Smooth muscle cell (in vitro differentiated cells): ENCODE measurements around the gene NEK2. TPM values are rescaled to one million over a fixed set of nuclear protein-coding genes. Genes with fewer than 3 reads are reported as not detected.
A peak's percentile ranks its signal among the peaks of the same experiment; 100 is the strongest.

Experiments
- DNase-seq: peaks from one replicate; lab custom pipeline; 2025; ENCODE audit not compliant: unreplicated experiment; lab: John Stamatoyannopoulos, UW
- H2AFZ ChIP-seq: fragments of 200-600 bp; sonication (generic); 2 replicates; pipeline ENCODE4 v1.6.0; 2016; ENCODE audit warnings: antibody characterized with exemption, low read depth, mild to moderate bottlenecking
- H3F3A ChIP-seq: fragments of 200-600 bp; sonication (generic); 2 replicates; pipeline ENCODE4 v1.6.0; 2017; ENCODE audit warnings: antibody characterized with exemption, low read depth
- H3K27ac ChIP-seq: fragments of 200-600 bp; sonication (generic); 2 replicates; pipeline ENCODE4 v1.5.1; 2016; ENCODE audit warnings: low read depth, mild to moderate bottlenecking
- H3K27me3 ChIP-seq: fragments of 200-600 bp; sonication (generic); 2 replicates; pipeline ENCODE4 v1.6.1; 2016; ENCODE audit warnings: low read depth, mild to moderate bottlenecking
- H3K36me3 ChIP-seq: fragments of 200-600 bp; sonication (generic); 2 replicates; pipeline ENCODE4 v1.5.1; 2016; ENCODE audit warnings: low read depth
- H3K4me1 ChIP-seq: fragments of 200-600 bp; sonication (generic); 2 replicates; pipeline ENCODE4 v1.5.1; 2016; ENCODE audit warnings: low read depth
- H3K4me2 ChIP-seq: fragments of 200-600 bp; sonication (generic); 2 replicates; pipeline ENCODE4 v1.6.0; 2016; ENCODE audit warnings: mild to moderate bottlenecking
- H3K4me3 ChIP-seq: fragments of 200-600 bp; sonication (generic); 2 replicates; pipeline ENCODE4 v1.5.1; 2016; ENCODE audit warnings: mild to moderate bottlenecking
- H3K79me2 ChIP-seq: fragments of 200-600 bp; sonication (generic); 2 replicates; pipeline ENCODE4 v1.6.0; 2016; ENCODE audit warnings: low read depth, mild to moderate bottlenecking
- H3K9ac ChIP-seq: fragments of 200-600 bp; sonication (generic); 2 replicates; pipeline ENCODE4 v1.6.0; 2016; ENCODE audit warnings: low read depth
- H3K9me3 ChIP-seq: fragments of 200-600 bp; sonication (generic); replicated peaks from 2 replicates; pipeline ENCODE4 v1.5.1; 2016; ENCODE audit warnings: low read depth
- H4K20me1 ChIP-seq: fragments of 200-600 bp; sonication (generic); 2 replicates; pipeline ENCODE4 v1.6.0; 2016; ENCODE audit warnings: low read depth
- CTCF ChIP-seq: fragments of 200-600 bp; sonication (generic); IDR thresholded peaks from 2 replicates; pipeline ENCODE4 v1.5.1; 2017; ENCODE audit warnings: borderline replicate concordance, mild to moderate bottlenecking, antibody characterized with exemption; ENCODE audit not compliant: insufficient read depth, poor library complexity, severe bottlenecking
- WGBS: methylation state at CpG from one replicate; pipeline ENCODE4 v1.1.7; 2016; ENCODE audit warnings: low lambda C conversion rate; 5-methylcytosine and 5-hydroxymethylcytosine counted together
- polyA plus RNA-seq: library from polyadenylated mRNA; unstranded; fragments of >200 nt; fragmentation: Nextera tagmentation; extraction: Ambion mirVana; gene quantifications from 2 replicates; pipeline ENCODE4 v1.2.1, GENCODE V29; 2016
- total RNA-seq: library from RNA; depleted of rRNA; stranded (reverse); fragments of >200 nt; gene quantifications from 2 replicates; pipeline ENCODE4 v1.2.3, GENCODE V29; 2014

Gene NEK2
- total and polyA plus RNA-seq, 2 experiments from 2014 or later: 7.2 to 12.6 TPM

DNA sequence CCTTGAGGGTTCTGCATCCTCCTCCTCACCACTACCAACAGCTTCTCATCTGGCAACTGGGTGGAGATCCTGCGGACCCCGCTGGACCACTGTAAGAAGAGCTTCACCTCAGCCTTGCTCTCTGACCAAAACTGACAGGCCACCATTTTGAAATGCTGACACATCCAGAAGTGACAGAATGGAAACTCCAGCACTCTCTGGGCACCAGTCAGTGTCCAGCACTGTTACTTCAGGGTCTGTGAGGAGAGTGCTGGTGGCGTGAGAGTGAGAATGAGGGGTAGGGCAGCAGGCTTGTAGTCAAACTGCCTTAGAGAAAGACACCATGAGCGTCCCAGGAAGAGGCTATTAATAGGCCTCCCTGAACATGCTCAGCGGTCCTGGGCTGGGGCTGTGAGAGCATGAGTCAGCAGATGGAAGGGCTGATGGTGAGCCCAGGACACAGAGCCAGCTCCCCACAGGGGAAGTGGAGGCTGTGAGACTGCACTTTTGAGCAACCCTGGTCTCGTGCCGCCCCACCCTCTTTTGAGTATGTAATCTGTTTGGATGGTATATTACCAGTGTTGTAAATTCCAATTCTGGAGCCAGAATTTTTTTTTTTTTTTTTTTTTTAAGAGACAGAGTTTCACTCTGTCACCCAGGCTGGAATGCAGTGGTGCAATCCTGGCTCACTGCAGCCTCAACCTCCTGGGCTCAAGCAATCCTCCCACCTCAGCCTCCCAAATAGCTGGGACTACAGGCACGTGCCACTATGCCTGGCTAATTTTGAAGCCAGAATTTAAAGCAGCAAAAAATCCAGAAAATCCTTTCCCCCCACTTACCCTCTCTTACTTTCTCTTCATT, 62.1 kb downstream of the NEK2 start:
- Histone ChIP-seq H3K27ac (no peak overlapping the region), H2AFZ (peak overlapping the region; percentile 65), H3K4me3 (no peak overlapping the region), H3F3A (peaks cover 11% of the 10 kb centered on the region), H4K20me1 (no peaks in the 10 kb centered on the region), H3K79me2 (no peaks in the 10 kb centered on the region), H3K9ac (no peak overlapping the region), H3K4me1 (no peaks in the 10 kb centered on the region), H3K9me3 (no peaks in the 10 kb centered on the region), H3K27me3 (no peaks in the 10 kb centered on the region), H3K36me3 (no peaks in the 10 kb centered on the region), H3K4me2 (no peak overlapping the region)
- DNase-seq: peak; percentile 23
- TF ChIP-seq CTCF: no peak
- 48% methylated on average over 8 of the region's 8 CpGs for whole genome bisulfite sequencing

DNA sequence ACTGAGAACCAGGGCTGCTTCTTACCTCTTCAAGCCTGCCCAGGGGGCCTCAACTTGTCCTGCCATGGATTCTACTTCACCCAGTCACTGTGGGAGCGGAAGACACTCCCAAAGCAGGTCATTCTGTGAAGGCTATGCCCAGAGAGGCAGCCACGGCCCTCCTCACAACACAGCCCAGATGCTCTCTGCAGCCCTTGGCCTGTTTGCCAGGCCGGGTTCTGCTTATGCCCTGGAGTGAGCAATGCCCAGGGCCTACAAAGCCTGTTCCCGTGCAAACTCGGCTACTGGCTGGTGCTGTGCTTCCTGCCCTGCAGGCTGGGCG, 62.7 kb downstream of the NEK2 start:
- no peak for DNase-seq
- TF ChIP-seq CTCF: no peak
- Histone ChIP-seq H2AFZ (no peak overlapping the region), H3K4me2 (no peak overlapping the region), H3K27ac (no peak overlapping the region), H3K79me2 (no peaks in the 10 kb centered on the region), H3K27me3 (no peaks in the 10 kb centered on the region), H3K9me3 (no peaks in the 10 kb centered on the region), H3K9ac (no peak overlapping the region), H4K20me1 (no peaks in the 10 kb centered on the region), H3K36me3 (no peaks in the 10 kb centered on the region), H3F3A (peaks cover 11% of the 10 kb centered on the region), H3K4me3 (no peak overlapping the region), H3K4me1 (no peaks in the 10 kb centered on the region)
- 92% methylated on average over 6 of the region's 6 CpGs for WGBS

Other genes starting within 250 kb of the NEK2 start
- not detected in 2 replicates for gene RD3, start 183.5 kb downstream of the NEK2 start, total RNA-seq
- not detected in 2 replicates for gene RD3, start 183.5 kb downstream of the NEK2 start, polyA plus RNA-seq
- gene SLC30A1, start 96.5 kb downstream of the NEK2 start, total RNA-seq: 19.0 and 20.6 TPM in 2 replicates
- 6.8 and 8.0 TPM in 2 replicates for gene SLC30A1, start 96.5 kb downstream of the NEK2 start, polyA plus RNA-seq
- gene LPGAT1, start 155.1 kb upstream of the NEK2 start, total RNA-seq: 32.7 and 39.7 TPM in 2 replicates
- 9.8 and 12.0 TPM in 2 replicates for gene LPGAT1, start 155.1 kb upstream of the NEK2 start, polyA plus RNA-seq